PC-3 (cell line): ENCODE measurements around the gene TRABD2A. TPM values are rescaled to one million over a fixed set of nuclear protein-coding genes. Genes with fewer than 3 reads are reported as not detected.

ENCODE experiments used
- ATAC-seq: fragments of 200-7000 bp; cut with Tn5 transposase; 2 replicates; pipeline ENCODE4 v1.9.1; 2020; ENCODE audit warnings: mild to moderate bottlenecking, moderate library complexity
- BruUV-seq: library from RNA; stranded (reverse); fragments of 400-500 nt; replicated peaks from 2 replicates; lab custom pipeline; 2021; lab: Mats Ljungman, UMichigan
- CTCF ChIA-PET: fragments of 300-600 bp; sonication (Branson Sonifier 250); formaldehyde crosslinking; loops from one replicate; lab custom pipeline; 2022; ENCODE audit warnings: antibody characterized with exemption; lab: Charles Lee
- POLR2A ChIA-PET: fragments of 300-600 bp; sonication (Branson Sonifier 250); formaldehyde crosslinking; loops from one replicate; lab custom pipeline; 2022; ENCODE audit warnings: antibody characterized with exemption; ENCODE audit not compliant: unreplicated experiment; lab: Charles Lee
- DNase-seq: peaks from one replicate; pipeline ENCODE4 v3.0.0-alpha.2; 2015
- H2AFZ ChIP-seq: fragments of 300-600 bp; sonication (generic); 2 replicates; pipeline ENCODE4 v1.6.0; 2016; ENCODE audit warnings: antibody characterized with exemption, low read length
- H3F3A ChIP-seq: fragments of 300-600 bp; sonication (generic); one replicate; pipeline ENCODE4 v1.6.0; 2017; ENCODE audit warnings: antibody characterized with exemption, low read length, control low read depth, mild to moderate bottlenecking; ENCODE audit not compliant: unreplicated experiment
- H3K27ac ChIP-seq: fragments of 300-600 bp; sonication (generic); 2 replicates; pipeline ENCODE4 v1.5.1; 2016; ENCODE audit warnings: mild to moderate bottlenecking, low read length
- H3K27me3 ChIP-seq: fragments of 300-600 bp; sonication (generic); 2 replicates; pipeline ENCODE4 v1.6.1; 2016; ENCODE audit warnings: low read length, mixed read lengths
- H3K36me3 ChIP-seq: fragments of 300-600 bp; sonication (generic); 2 replicates; pipeline ENCODE4 v1.6.1; 2016; ENCODE audit warnings: low read depth, mixed run types, low read length, mixed read lengths
- H3K4me1 ChIP-seq: fragments of 300-600 bp; sonication (generic); 2 replicates; pipeline ENCODE4 v1.5.1; 2016; ENCODE audit warnings: low read length; ENCODE audit not compliant: insufficient read depth
- H3K4me2 ChIP-seq: fragments of 300-600 bp; sonication (generic); 2 replicates; pipeline ENCODE4 v1.6.0; 2016; ENCODE audit warnings: low read length
- H3K4me3 ChIP-seq: fragments of 300-600 bp; sonication (generic); 2 replicates; pipeline ENCODE4 v1.5.1; 2016; ENCODE audit warnings: mild to moderate bottlenecking, low read length, mixed read lengths
- H3K79me2 ChIP-seq: fragments of 300-600 bp; sonication (generic); 2 replicates; pipeline ENCODE4 v1.6.1; 2017; ENCODE audit warnings: low read length, mixed read lengths
- H3K9ac ChIP-seq: fragments of 300-600 bp; sonication (generic); 2 replicates; pipeline ENCODE4 v1.6.0; 2016; ENCODE audit warnings: mild to moderate bottlenecking, low read length
- H3K9me2 ChIP-seq: fragments of 300-600 bp; sonication (generic); replicated peaks from 2 replicates; pipeline ENCODE4 v1.6.1; 2016; ENCODE audit warnings: mixed run types, low read length, mixed read lengths
- H3K9me3 ChIP-seq: fragments of 300-600 bp; sonication (generic); 2 replicates; pipeline ENCODE4 v1.6.1; 2016; ENCODE audit warnings: low read length, mixed read lengths
- H4K20me1 ChIP-seq: fragments of 300-600 bp; sonication (generic); 2 replicates; pipeline ENCODE4 v1.6.1; 2016; ENCODE audit warnings: low read length, mixed read lengths
- EZH2 ChIP-seq: fragments of 300-600 bp; sonication (generic); IDR thresholded peaks from one replicate; pipeline ENCODE4 v1.6.1; 2017; ENCODE audit warnings: antibody characterized with exemption, mild to moderate bottlenecking, low read length; ENCODE audit not compliant: unreplicated experiment
- EZH2phosphoT487 ChIP-seq: fragments of 300-600 bp; sonication (generic); IDR thresholded peaks from 2 replicates; pipeline ENCODE4 v1.6.1; 2018; ENCODE audit warnings: mild to moderate bottlenecking, antibody characterized with exemption, low read length, borderline replicate concordance
- intact Hi-C: fragments of 100-400 bp; cut with micrococcal nuclease; formaldehyde crosslinking; loops from 2 replicates; pipeline ENCODE4 v1.9.0; 2023
- total RNA-seq: library from RNA; depleted of rRNA; stranded (reverse); fragments of >200 nt; gene quantifications from 2 replicates; pipeline ENCODE4 v1.2.3, GENCODE V29; 2014
- TF ChIP-seq, protein P1 (sequence below): fragments of 300-600 bp; sonication (generic); conservative IDR thresholded peaks from 2 replicates; pipeline ENCODE4 v1.5.1; 2017; ENCODE audit warnings: antibody characterized with exemption, low read depth, mild to moderate bottlenecking, low read length

The TRABD2A gene
- total RNA-seq, 1 experiment from 2014 or later = 2.0 TPM

DNA sequence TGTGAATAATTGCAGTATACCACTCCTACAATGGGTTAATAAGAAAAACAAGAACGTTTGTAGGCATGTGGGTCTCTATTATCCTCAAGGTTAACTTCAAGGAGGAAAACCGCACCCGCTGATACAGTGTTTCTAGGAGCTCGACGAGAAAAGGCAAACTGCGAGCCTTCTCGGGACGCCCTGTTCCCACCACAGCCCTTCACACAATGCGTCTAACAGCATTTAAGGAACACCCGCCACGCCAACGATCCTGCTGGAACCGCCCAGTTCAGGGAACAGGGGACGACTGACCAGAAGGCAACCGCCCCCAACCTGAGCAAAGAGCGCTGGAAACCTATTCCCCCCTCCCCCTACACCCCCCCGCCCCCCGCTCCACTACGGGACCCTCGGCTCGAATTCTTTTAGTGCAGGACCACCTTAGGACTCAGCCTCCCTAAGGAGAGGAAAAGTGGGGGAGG, 23.9 kb upstream of the TRABD2A start:
- H3K36me3 ChIP-seq = peaks cover 9% of the 10 kb centered on the region
- no peak overlapping the region for H3K27ac ChIP-seq
- POLR2A ChIA-PET = interaction anchor here (0.6 to 0.8 kb wide), 3 partner anchors 16 to 197 kb away, joined by 3 to 14 read pairs (median 5); no protein-coding TSS in a partner anchor
- peaks cover 13% of the 10 kb centered on the region for H3K4me1 ChIP-seq
- H3K79me2 ChIP-seq = peaks cover 14% of the 10 kb centered on the region
- peak overlapping the region; percentile 95 for H3K9ac ChIP-seq
- peak overlapping the region; percentile 86 for H3K4me2 ChIP-seq
- peak; percentile 48 for ATAC-seq
- CTCF ChIA-PET = interaction anchor here (1.2 kb wide), 1 partner anchor 21 kb away, joined by 6 read pairs; no protein-coding TSS in a partner anchor
- H3K9me3 ChIP-seq = no peaks in the 10 kb centered on the region
- peak; percentile 54 for DNase-seq
- H4K20me1 ChIP-seq = peaks cover 10% of the 10 kb centered on the region
- H3K9me2 ChIP-seq = no peaks in the 10 kb centered on the region
- no peaks in the 10 kb centered on the region for H3K27me3 ChIP-seq
- peak overlapping the region; percentile 83 for H3K4me3 ChIP-seq
- H2AFZ ChIP-seq = peak overlapping the region; percentile 89
- no TSS peak for BruUV-seq
- TF ChIP-seq EZH2 (no peak), EZH2phosphoT487 (no peak)
- TF ChIP-seq, protein P1, sequence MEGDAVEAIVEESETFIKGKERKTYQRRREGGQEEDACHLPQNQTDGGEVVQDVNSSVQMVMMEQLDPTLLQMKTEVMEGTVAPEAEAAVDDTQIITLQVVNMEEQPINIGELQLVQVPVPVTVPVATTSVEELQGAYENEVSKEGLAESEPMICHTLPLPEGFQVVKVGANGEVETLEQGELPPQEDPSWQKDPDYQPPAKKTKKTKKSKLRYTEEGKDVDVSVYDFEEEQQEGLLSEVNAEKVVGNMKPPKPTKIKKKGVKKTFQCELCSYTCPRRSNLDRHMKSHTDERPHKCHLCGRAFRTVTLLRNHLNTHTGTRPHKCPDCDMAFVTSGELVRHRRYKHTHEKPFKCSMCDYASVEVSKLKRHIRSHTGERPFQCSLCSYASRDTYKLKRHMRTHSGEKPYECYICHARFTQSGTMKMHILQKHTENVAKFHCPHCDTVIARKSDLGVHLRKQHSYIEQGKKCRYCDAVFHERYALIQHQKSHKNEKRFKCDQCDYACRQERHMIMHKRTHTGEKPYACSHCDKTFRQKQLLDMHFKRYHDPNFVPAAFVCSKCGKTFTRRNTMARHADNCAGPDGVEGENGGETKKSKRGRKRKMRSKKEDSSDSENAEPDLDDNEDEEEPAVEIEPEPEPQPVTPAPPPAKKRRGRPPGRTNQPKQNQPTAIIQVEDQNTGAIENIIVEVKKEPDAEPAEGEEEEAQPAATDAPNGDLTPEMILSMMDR = no peak
- intact Hi-C loops = loop anchor here (1.0 to 2.0 kb wide), 2 partner anchors 22 kb away; no protein-coding TSS in a partner anchor
- H3F3A ChIP-seq = no peaks in the 10 kb centered on the region

DNA sequence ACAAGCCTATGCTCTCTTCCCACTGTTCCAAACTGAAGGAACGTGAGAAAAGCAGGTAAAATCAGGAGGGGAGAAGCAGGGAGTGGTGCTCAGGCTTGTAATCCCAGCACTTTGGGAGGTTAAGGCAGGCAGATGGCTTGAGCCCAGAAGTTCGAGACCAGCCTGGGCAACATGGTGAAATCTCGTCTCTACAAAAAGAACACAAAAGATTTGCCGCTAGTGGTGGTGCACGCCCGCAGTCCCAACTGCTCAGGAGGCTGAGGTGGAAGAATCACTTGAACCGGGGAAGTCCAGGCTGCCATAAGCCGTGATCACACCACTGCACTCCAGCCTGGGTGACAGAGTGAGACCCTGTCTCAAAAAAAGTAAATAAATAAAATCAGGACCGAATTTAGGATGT, 23.3 kb upstream of the TRABD2A start:
- no peak for ATAC-seq
- Histone ChIP-seq H2AFZ (peak overlapping the region; percentile 75; the same call in 1 of the 2 replicates), H3K9me3 (no peaks in the 10 kb centered on the region), H3K9me2 (no peaks in the 10 kb centered on the region), H3K27me3 (no peaks in the 10 kb centered on the region), H3K4me3 (peak overlapping the region; percentile 83; the same call in 1 of the 2 replicates), H3K79me2 (peaks cover 14% of the 10 kb centered on the region), H3K4me1 (peaks cover 13% of the 10 kb centered on the region), H3K9ac (no peak overlapping the region), H4K20me1 (peaks cover 10% of the 10 kb centered on the region), H3K36me3 (peaks cover 9% of the 10 kb centered on the region), H3F3A (no peaks in the 10 kb centered on the region), H3K4me2 (peak overlapping the region; percentile 86), H3K27ac (no peak overlapping the region)
- ChIA-PET POLR2A (interaction anchor here (0.7 to 0.8 kb wide), 2 partner anchors 16 to 22 kb away, joined by 3 to 14 read pairs; no protein-coding TSS in a partner anchor), CTCF (interaction anchor here (1.2 kb wide), 1 partner anchor 22 kb away, joined by 6 read pairs; no protein-coding TSS in a partner anchor)
- TF ChIP-seq, protein P1 = no peak
- no peak for TF ChIP-seq EZH2phosphoT487
- TF ChIP-seq EZH2 = no peak
- intact Hi-C loops = loop anchor here (2.0 kb wide), 1 partner anchor 21 kb away; no protein-coding TSS in a partner anchor
- DNase-seq = no peak
- BruUV-seq = no TSS peak

DNA sequence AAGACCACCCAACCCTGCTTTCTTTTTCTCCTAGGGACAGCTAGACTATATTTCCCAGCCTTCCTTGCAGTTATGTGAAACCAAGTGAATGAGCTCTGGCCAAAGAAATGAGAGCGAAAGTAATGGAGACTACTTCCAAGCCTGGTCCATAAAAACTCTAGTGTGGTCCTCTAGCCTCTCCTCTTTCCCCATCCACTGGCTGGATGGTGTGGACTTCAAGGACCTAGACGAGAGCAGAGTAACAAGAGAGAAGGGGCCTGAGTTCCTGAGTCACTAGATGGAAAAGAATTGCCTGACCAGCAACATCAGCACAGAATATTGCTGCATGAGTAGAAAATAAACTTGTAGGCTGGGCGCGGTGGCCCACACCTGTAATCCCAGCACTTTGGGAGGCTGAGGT, 21.6 kb upstream of the TRABD2A start:
- CTCF ChIA-PET = no interaction called here
- Histone ChIP-seq H3F3A (no peaks in the 10 kb centered on the region), H3K4me3 (no peak overlapping the region), H4K20me1 (peaks cover 10% of the 10 kb centered on the region), H3K79me2 (peaks cover 14% of the 10 kb centered on the region), H3K4me2 (no peak overlapping the region), H3K9ac (no peak overlapping the region), H2AFZ (no peak overlapping the region), H3K9me3 (no peaks in the 10 kb centered on the region), H3K36me3 (peaks cover 9% of the 10 kb centered on the region), H3K27ac (no peak overlapping the region), H3K27me3 (no peaks in the 10 kb centered on the region), H3K4me1 (peaks cover 23% of the 10 kb centered on the region), H3K9me2 (no peaks in the 10 kb centered on the region)
- no peak for DNase-seq
- POLR2A ChIA-PET = no interaction called here
- ATAC-seq = no peak
- no TSS peak for BruUV-seq
- intact Hi-C loops = no loop called here
- TF ChIP-seq, protein P1 = no peak
- TF ChIP-seq EZH2phosphoT487 (no peak), EZH2 (no peak)
